Esophagus squamous epithelium (tissue), 4 donors: Measurements from ENCODE around the gene SV2B.

Source experiments
- CTCF ChIP-seq, 6 experiments: fragments of 450-650 bp in 4 of 6; fragments of 200-600 bp in 2 of 6; sonication (generic) in 2 of 6; IDR thresholded peaks; one replicate each; pipeline ENCODE4 v1.5.1; 2016 to 2019; ENCODE audit warnings: antibody characterized with exemption in 6 of 6, mild to moderate bottlenecking in 4 of 6, moderate library complexity in 4 of 6
- POLR2A ChIP-seq, 4 donors: fragments of 450-650 bp; IDR thresholded peaks; one replicate each; pipeline ENCODE4 v1.6.1; 2017; ENCODE audit warnings: antibody characterized with exemption in 4 of 4, mild to moderate bottlenecking in 4 of 4, moderate library complexity in 3 of 4

GRCh38 chr15:91261345-91261744 lies 161.3 kb downstream of the SV2B start:
- TF ChIP-seq CTCF (IDR thresholded peaks at IDR 0.05) (no peak), POLR2A (IDR thresholded peaks at IDR 0.05) (no peak)
